HG03442 (cell line): ENCODE results near the gene KRTAP1-3.
"Not testable (repeated sequence)": the region's sequence is repeated elsewhere in the genome, so short reads cannot be mapped to it uniquely, and the experiment has no call there.

Source experiments
- ATAC-seq: cut with Tn5 transposase; IDR thresholded peaks from one replicate; pipeline ENCODE4 v1.9.1; 2021; ENCODE audit warnings: mild to moderate bottlenecking, moderate library complexity; ENCODE audit not compliant: unreplicated experiment

The KRTAP1-3 gene

GRCh38 chr17:41034346-41034935 lies at the start of gene KRTAP1-3:
KRTAP1-3 (minus strand) TSS chr17:41034874; CDS start chr17:41034821, 53 bp downstream.
- ATAC-seq = not testable (repeated sequence)

DNA sequence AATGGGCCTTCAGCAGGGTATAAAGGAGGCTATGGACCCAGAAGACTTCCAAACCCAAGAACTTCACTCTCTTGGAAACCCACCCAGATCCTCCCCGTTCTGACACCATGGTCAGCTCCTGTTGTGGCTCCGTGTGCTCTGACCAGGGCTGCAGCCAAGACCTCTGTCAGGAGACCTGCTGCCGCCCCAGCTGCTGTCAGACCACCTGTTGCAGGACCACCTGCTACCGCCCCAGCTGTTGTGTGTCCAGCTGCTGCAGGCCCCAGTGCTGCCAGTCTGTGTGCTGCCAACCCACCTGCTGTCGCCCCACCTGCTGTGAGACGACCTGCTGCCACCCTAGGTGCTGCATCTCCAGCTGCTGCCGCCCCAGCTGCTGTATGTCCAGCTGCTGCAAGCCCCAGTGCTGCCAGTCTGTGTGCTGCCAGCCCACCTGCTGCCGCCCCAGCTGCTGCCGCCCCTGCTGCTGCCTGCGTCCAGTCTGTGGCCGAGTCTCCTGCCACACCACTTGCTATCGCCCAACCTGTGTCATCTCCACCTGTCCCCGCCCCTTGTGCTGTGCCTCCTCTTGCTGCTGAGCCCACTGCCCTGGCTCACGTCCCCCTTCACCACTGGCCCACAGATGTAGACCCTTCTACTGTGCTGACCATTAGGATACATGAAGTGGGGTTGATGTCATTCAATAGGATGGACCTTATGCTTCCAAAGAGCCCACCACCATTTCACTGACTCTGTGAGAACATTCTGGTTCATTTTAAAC lies 49.6 kb upstream of the KRTAP1-3 start, which contains the start of gene KRTAP4-7:
TSS of gene KRTAP4-7 (plus strand) at position 51 of the 757 bp plus-strand sequence. CDS start at position 108, 57 bp downstream.
- ATAC-seq = not testable (repeated sequence)

DNA sequence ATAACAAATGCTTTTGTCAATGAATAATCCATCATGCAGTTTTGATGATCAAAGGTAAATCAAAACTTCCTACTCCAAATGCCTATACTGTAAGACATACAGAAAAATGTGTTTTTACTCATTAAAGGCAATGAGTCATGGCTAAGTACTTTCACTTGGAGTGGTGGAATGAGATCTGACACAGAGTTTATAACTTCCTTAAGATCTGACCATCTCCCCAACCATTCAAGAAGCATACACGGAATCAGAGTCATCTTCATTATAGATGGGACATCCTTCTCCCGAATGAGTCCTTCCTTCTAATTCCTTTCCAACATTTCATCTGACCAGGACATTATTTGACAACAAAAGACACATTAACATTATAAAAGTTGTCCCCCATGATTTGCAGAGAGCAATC lies 48.8 kb upstream of the KRTAP1-3 start:
- not testable (repeated sequence) for ATAC-seq

- ATAC-seq = no peak
Measured at GRCh38 chr17:41082626-41083025, 48.0 kb upstream of the KRTAP1-3 start.

DNA sequence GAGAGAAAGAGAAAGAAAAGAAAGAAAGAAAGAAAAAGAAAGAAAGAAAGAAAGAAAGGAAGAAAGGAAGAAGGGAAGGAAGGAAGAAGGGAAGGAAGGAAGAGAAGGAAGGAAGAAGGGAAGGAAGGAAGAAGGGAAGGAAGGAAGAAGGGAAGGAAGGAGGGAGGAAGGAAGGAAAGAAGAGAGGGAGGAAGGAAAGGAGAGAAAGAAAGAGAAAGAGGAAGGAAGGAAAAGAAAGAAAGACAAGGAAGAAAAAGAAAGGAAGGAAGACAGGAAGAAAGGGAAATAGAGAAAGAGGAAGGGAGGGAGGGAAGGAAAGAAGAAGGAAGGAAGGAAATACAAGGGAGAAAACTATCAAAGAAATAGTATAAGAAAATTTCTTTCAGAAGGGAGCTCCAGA lies 42.1 kb upstream of the KRTAP1-3 start:
- no peak for ATAC-seq

GRCh38 chr17:41073676-41074075 lies 39.0 kb upstream of the KRTAP1-3 start:
- no peak for ATAC-seq

- no peak for ATAC-seq
Measured at GRCh38 chr17:41071606-41072360, 37.1 kb upstream of the KRTAP1-3 start.

DNA sequence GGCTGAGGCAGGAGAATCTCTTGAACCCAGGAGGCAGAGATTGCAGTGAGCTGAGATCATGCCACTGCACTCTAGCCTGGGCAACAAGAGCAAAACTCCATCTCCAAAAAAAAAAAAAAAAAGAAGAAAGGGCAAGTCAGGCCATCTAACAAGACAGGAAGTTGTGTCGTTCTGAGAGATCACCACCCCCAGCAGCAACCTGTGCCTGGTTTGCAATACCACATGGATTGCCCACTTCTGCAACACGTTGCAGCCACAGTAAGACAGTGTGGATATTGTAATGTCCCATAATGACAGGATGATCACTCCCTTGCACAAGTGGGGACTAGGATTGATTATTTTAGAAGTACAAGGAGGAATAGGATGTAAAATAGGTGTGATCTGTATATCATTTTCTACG lies 34.4 kb upstream of the KRTAP1-3 start:
- no peak for ATAC-seq

GRCh38 chr17:41067281-41067680 lies 32.6 kb upstream of the KRTAP1-3 start:
- ATAC-seq = no peak

- ATAC-seq = no peak
Measured at GRCh38 chr17:41065829-41066624, 31.4 kb upstream of the KRTAP1-3 start, which contains the start of gene KRTAP2-4. KRTAP2-4 (minus strand) TSS chr17:41065879; CDS start chr17:41065845, 34 bp downstream.

DNA sequence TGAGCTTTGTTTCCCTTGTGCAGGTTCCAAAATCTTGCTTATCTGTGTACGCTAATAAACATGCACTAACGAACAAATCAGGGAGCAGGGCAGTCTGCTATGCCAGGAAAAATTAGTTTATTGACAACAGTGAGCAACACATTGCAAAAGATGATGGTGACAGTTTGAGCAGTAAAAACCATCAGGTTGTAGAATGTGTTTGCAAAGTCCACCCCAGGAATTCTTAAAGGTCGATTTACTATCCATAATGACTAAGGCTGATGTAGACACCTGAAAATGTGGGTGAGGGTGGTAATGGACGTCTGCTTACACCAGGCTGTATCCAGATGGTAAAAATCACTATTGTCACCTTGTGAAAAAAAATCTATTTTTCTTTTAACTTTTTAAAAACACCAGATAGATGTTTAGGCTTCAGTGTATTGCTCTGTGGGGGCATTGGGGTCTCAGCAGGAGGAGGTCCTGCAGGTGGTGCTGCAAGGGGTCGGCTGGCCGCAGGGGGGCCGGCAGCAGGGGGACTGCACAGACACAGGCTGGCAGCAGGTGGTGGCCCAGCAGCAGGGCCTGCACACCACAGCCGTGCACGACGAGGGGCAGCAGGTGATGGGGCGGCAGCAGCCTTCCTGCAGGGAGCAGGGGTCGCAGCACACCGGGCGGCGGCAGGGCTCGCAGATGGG lies 30.5 kb upstream of the KRTAP1-3 start:
- ATAC-seq = not testable (repeated sequence)

GRCh38 chr17:41064301-41064700 lies 29.6 kb upstream of the KRTAP1-3 start:
- no peak for ATAC-seq

DNA sequence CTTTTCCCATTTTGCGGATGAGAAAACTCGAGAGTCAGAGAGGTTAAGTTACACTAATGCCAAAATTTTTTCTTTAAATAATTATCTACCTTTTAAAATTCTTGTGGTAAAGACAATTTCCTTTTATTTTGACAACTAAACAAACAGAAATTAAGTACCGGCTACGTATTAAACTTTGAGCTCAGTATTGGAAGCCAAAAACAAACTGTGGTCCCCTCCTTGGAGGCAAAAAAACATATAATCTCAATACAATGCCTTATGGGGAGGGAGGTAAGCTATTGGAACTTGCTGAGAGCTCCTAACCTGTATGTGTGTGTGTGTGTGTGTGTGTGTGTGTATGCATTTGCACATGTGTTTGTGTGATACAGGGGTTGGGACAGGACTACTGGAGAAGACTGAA lies 28.8 kb upstream of the KRTAP1-3 start:
- no peak for ATAC-seq

GRCh38 chr17:41061964-41062363 lies 27.3 kb upstream of the KRTAP1-3 start:
- ATAC-seq = no peak

DNA sequence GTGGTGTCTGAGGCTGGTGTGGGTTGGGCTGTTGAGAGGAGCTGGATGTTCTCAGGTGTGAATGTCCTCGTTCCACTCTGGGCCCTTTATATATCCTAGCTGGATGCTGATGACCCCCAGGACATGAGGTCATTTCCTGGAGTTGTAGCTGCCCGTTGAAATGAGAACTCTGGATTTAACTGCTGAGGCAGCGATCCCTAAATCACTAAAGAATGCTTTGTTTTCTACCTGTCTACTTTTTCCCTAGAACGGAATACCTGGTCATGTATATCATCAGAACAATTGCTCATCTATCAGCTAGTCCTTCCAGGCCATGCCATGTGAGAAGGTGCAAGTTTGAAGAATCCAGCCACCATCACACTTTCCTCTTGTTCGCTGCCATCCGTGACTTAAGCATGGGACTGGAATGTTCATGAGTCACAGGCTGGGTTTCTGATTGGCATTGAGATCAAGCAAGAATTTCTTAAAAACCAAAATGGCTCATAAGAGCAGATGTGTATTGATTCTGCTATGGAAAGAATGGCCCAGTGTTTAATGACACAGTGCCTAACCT lies 25.5 kb upstream of the KRTAP1-3 start, which contains the start of gene KRTAP2-3:
TSS of gene KRTAP2-3 (minus strand) at position 63 of the 553 bp plus-strand sequence. CDS start 64 bp downstream, outside the sequence.
- no peak for ATAC-seq

DNA sequence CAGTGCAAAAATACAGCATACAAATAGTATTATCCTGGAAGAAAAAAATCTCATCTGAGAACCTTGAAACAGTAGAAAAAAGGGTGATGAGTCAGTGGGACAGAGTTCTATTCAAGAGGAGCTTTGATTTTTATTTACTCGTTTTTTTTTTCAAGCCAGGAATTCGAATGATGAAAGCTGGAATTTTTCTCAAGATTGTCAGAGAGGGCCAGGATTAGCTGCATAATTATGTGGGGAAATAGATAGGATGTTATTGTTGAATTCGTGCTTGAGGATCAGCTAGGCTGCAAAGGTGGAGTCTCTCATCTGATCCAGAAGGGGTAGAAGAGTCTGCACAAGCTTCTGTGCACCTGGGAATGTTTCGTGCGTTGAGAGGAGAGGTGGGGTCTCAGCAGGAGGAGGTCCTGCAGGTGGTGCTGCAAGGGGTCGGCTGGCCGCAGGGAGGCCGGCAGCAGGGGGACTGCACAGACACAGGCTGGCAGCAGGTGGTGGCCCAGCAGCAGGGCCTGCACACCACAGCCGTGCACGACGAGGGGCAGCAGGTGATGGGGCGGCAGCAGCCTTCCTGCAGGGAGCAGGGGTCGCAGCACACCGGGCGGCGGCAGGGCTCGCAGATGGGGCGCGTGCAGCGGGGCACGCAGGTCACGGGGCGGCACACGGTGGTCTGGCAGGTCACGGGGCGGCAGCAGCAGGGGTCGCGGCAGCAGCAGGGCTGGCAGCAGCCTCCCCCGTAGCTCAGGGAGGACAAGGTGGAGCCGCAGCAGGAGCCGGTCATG lies 24.8 kb upstream of the KRTAP1-3 start:
- not testable (repeated sequence) for ATAC-seq

GRCh38 chr17:41058741-41059140 lies 24.1 kb upstream of the KRTAP1-3 start:
- no peak for ATAC-seq

DNA sequence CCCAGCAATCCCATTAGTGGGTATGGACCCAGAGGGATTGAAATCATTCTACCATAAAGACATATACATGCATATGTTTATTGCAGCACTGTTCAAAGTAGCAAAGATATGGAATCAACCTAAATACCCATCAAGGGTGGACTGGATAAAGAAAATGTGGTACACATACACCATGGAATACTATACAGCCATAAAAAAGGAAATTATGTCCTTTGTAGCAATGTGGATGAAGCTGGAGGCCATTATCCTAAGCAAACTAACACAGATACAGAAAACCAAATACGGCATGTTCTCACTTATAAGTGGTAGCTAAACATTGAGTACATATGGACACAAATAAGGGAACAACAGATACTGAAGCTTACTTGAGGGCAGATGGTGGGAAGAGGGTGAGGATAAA lies 22.9 kb upstream of the KRTAP1-3 start:
- no peak for ATAC-seq

DNA sequence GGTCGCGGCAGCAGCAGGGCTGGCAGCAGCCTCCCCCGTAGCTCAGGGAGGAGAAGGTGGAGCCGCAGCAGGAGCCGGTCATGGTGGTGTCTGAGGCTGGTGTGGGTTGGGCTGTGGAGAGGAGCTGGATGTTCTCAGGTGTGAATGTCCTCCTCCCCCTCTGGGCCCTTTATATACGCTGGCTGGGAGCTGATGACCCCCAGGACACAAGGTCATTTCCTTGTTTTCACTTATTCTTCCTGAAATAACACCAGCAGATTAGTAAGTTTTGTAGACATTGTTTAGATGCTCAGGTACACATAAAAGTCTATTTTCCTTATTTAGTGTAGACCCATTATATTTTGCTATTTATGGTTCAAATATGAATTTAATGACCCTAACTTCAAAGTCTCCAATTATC lies 20.5 kb upstream of the KRTAP1-3 start, which contains the start of gene KRTAP2-2:
TSS of gene KRTAP2-2 (minus strand) at position 101 of the 400 bp plus-strand sequence. CDS start at position 82, 19 bp downstream.
- ATAC-seq = not testable (repeated sequence)
